G401 (cell line): ENCODE measurements around the gene DIP2A. TPM values are rescaled to one million over a fixed set of nuclear protein-coding genes. Genes with fewer than 3 reads are reported as not detected.

Source experiments
- DNase-seq: peaks from one replicate; pipeline ENCODE4 v3.0.0-alpha.2; 2015; ENCODE audit warnings: low spot score
- in situ Hi-C: cut with HindIII; loops from 2 replicates; pipeline ENCODE4 v1.10.0; 2016; ENCODE audit warnings: low sequenced_read_pairs, mixed read lengths
- total RNA-seq: library from RNA; depleted of rRNA; stranded (reverse); fragments of >200 nt; shearing (Covaris generic); gene quantifications from 2 replicates; pipeline ENCODE4 v1.2.3, GENCODE V29; 2014; rRNA removed

The DIP2A gene
- 23.2 and 32.4 TPM in 2 replicates for total RNA-seq

- peak; percentile 94 for DNase-seq
- in situ Hi-C loops = no loop called here
These were observed at the start of gene DIP2A for GRCh38 chr21:46458315-46459023. Gene DIP2A (plus strand): TSS chr21:46458891. CDS start chr21:46459132, 241 bp downstream.

- no peak for DNase-seq
- in situ Hi-C loops = no loop called here
These were observed 48.9 kb upstream of the DIP2A start for GRCh38 chr21:46409641-46410406.

GRCh38 chr21:46410516-46410915, 48.2 kb upstream of the DIP2A start:
- no peak for DNase-seq
- in situ Hi-C loops = no loop called here

GRCh38 chr21:46411236-46411635, 47.5 kb upstream of the DIP2A start:
- in situ Hi-C loops = no loop called here
- no peak for DNase-seq

- in situ Hi-C loops = no loop called here
- no peak for DNase-seq
These were observed 47.0 kb upstream of the DIP2A start for GRCh38 chr21:46411691-46412090.

- in situ Hi-C loops = no loop called here
- DNase-seq = no peak
These were observed 45.9 kb upstream of the DIP2A start for GRCh38 chr21:46412521-46413364.

GRCh38 chr21:46413365-46413696, 45.4 kb upstream of the DIP2A start:
- no peak for DNase-seq
- in situ Hi-C loops = no loop called here

GRCh38 chr21:46414965-46415275, 43.8 kb upstream of the DIP2A start:
- DNase-seq = no peak
- in situ Hi-C loops = no loop called here

- in situ Hi-C loops = no loop called here
- no peak for DNase-seq
These were observed 42.1 kb upstream of the DIP2A start for GRCh38 chr21:46416551-46416950.

GRCh38 chr21:46418265-46418946, 40.3 kb upstream of the DIP2A start:
- in situ Hi-C loops = no loop called here

GRCh38 chr21:46420241-46421190, 38.2 kb upstream of the DIP2A start:
- in situ Hi-C loops = no loop called here
- no peak for DNase-seq

More at GRCh38 chr21:46418265-46418946, 40.3 kb upstream of the DIP2A start:
- no peak for DNase-seq

GRCh38 chr21:46421191-46421750, 37.4 kb upstream of the DIP2A start:
- DNase-seq = no peak
- in situ Hi-C loops = no loop called here

- in situ Hi-C loops = no loop called here
- no peak for DNase-seq
These were observed 36.7 kb upstream of the DIP2A start for GRCh38 chr21:46421756-46422555.

GRCh38 chr21:46422636-46423241, 36.0 kb upstream of the DIP2A start:
- DNase-seq = no peak
- in situ Hi-C loops = no loop called here

GRCh38 chr21:46423546-46424038, 35.1 kb upstream of the DIP2A start:
- in situ Hi-C loops = no loop called here

GRCh38 chr21:46424039-46424591, 34.6 kb upstream of the DIP2A start:
- DNase-seq = no peak
- in situ Hi-C loops = no loop called here

More at GRCh38 chr21:46423546-46424038, 35.1 kb upstream of the DIP2A start:
- no peak for DNase-seq
